Measurements from ENCODE around the gene EEF2KMT.

DNA sequence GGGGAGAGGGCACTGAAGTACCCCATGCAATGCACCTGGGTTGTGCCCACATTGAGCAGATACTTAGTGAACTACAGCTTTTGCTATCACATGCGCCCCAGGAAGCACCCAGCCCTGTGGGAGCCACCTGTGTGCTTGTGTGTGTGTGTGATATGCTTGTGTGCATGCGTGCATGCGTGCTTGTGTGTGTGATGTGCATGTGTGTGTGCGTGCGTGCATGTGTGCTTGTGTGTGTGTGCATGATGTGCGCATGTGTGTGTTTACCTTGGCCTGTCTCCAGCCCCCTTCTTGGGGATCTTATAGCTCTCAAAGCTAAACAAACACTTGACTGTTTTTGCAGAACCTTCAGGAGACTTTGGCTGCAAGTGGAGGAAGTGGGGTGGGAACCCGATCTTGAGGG is 32.7 kb downstream of the EEF2KMT start:
- TF ChIP-seq FOXM1 (IDR thresholded peaks at IDR 0.05; ENCODE audit: low read depth), result no peak
- TF ChIP-seq CTCF (IDR thresholded peaks at IDR 0.05), result no peak
- no peak for TF ChIP-seq EP300 (IDR thresholded peaks at IDR 0.05; ENCODE audit: borderline replicate concordance in 1 of 2, low read depth in 1 of 2, low read length in 1 of 2)
- no peak for TF ChIP-seq SIN3A (IDR thresholded peaks at IDR 0.05; ENCODE audit: borderline replicate concordance, low read depth, low read length)
- no peak for TF ChIP-seq POLR2AphosphoS5 (IDR thresholded peaks at IDR 0.05; ENCODE audit: low read depth, low read length)
- no peak for TF ChIP-seq FOXJ3 (CRISPR knock-in tag; IDR thresholded peaks at IDR 0.05)
- TF ChIP-seq, protein P1, sequence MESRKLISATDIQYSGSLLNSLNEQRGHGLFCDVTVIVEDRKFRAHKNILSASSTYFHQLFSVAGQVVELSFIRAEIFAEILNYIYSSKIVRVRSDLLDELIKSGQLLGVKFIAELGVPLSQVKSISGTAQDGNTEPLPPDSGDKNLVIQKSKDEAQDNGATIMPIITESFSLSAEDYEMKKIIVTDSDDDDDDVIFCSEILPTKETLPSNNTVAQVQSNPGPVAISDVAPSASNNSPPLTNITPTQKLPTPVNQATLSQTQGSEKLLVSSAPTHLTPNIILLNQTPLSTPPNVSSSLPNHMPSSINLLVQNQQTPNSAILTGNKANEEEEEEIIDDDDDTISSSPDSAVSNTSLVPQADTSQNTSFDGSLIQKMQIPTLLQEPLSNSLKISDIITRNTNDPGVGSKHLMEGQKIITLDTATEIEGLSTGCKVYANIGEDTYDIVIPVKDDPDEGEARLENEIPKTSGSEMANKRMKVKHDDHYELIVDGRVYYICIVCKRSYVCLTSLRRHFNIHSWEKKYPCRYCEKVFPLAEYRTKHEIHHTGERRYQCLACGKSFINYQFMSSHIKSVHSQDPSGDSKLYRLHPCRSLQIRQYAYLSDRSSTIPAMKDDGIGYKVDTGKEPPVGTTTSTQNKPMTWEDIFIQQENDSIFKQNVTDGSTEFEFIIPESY (IDR thresholded peaks at IDR 0.05; ENCODE audit: borderline replicate concordance, low read depth), result no peak
- TF ChIP-seq NFIC (IDR thresholded peaks at IDR 0.05; ENCODE audit: borderline replicate concordance), result no peak
- TF ChIP-seq MAX (IDR thresholded peaks at IDR 0.05; ENCODE audit: low read depth), result no peak
- no peak for TF ChIP-seq USF2 (IDR thresholded peaks at IDR 0.05; ENCODE audit: borderline replicate concordance, low read depth, low read length)
